CD4-positive, alpha-beta T cell treated with Interleukin-4 for 1 hour (primary cell): ENCODE results near the gene BAZ2A.

Experiments
- DNase-seq, 2 donors: peaks; one replicate each; pipeline ENCODE4 v3.0.0-alpha.2; 2020 to 2022

The BAZ2A gene

DNA sequence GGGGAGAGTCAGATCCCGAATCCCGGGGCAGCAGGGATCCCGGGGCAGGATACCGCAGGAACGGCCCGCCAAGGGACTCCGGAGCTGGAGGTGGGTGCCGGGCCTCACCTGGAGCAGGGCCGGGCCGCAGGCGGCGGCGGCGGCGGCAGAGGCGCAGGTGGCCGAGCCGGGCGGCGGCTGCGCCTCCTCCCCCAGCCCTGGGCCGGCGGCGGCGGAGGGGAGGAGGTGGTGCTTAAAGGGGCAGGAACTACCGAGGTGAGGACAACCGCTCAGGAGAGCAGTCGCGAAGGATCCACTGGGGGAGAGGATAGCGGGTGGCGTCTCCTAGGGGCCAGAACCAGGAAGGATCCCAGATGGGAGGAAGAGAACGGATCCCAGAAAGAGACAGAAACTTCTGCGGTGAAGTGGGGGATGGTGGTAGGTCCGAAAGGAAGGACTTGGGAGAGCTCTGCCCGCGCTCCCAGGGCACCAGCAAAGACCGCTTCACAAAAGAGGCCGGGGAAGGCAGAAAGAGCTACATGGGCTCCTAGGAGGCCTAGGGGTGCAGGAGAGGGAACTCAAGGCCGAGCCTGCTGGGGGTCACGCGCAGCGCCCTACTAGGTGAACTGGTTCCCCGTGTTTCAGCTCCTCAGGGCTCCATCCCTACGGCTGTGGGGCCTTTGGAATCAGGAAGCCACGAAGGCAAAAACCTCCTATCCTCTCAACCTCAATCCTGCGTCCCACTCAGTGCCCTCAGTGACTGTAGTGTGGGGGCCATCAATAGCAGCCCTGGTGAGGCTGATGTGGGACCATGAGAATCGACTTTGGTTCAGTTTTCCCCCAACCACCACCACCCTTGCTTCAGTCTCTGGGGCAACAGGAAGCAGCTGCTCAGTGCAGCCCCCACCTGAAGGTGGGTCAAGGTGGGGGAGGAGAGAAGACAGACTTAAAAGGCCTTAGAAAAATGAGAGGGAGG lies 5.0 kb upstream of the BAZ2A start:
- DNase-seq: peak; percentile 64 to 66

DNA sequence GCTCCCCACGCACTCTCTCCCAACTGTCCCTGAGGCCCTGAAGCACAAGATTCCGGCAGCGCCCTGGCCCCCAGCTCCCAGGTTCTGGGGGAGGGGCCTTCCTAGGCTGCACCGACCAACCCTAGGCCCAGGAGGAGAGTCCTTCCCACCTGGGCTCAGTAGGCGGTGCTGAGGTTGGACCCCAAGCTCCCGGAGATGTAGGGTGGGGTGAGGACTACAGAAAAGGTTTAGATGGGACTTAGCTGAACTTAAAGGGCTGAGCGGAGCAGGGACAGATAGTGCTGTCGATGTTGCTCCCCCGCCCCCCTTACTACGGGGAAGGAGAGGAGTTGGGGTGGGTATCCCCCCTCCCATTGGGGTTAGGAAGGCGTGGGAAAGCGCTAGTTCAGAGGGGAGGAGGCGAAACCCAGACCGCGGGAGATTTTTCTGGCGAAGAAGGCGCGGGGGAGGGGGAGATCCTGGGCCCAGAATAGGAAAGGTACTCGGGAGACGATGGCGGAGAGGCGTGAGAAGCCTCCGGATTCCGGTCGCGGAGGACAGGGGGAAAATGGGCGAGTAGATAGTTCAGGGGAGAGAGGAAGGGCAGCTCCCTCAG lies 4.2 kb upstream of the BAZ2A start:
- peak in 1 of 2 donors; percentile 46 for DNase-seq

DNA sequence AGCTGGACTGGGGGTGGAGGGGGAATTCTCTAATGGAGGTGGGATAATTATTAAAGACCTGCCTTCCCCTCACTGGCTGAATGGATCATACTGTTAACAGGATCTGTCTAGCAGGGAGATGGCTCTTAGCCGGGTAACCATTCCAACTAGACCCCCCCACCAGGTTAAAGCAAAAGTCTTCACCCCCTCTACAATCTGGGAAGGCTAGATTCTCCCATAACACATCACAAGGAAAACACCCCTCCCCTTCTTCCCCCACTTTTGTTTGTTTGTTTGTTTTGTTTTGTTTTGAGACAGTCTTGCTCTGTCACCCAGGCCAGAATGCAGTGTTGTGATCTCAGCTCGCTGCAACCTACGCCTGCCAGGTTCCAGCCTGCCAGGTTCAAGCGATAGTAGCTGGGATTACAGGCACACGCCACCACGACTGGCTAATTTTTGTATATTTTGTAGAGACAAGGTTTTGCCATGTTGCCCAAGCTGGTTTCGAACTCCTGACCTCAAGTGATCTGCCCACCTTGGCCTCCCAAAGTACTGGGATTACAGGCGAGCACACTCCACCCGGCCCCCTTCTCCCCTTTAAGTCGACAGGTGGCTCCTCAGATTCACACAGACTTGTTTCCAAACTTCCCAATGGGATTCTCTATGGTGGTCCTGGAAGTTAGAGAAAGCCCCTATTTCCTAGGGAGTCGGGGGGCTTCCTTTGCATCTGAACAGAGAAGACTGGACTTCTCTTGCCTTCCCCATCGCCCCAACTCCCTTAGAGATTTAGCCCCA lies 3.5 kb upstream of the BAZ2A start:
- no peak for DNase-seq

DNA sequence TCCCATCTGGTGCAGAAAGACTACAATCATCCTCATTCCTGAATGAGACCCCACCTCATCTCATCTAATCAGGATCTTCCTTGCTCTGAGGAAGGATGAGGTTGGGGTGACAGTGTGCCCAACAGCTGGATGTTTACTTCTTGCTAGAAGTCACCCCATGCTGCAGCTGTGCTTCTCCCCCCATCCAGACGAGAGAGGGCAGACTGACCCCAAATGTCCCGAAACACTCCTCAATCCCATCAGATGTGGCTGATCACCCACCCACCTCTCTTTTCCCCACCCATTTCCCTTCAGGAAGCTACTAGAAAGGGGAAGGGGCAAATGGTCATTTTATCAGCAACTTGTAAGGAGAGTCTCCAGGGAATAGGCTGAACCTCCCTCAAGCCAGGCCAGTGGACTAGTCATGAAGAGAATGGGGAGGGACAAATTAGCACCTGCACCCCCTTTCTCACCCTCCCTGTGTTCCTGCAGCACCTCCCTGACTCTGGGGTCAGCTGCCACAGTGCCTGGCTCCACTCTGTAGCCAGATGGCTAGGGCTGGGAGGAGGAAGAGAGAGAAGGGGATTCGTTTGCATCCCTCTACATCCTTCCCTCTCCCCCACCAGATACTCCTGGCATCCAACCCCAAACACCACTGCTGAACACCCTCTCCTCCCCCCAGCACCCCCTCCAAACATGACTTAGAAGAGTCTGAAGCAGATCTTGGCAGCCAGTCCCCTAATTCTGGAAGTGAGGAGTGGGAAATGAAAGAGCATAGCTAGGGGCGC lies 2.8 kb upstream of the BAZ2A start:
- no peak for DNase-seq

DNA sequence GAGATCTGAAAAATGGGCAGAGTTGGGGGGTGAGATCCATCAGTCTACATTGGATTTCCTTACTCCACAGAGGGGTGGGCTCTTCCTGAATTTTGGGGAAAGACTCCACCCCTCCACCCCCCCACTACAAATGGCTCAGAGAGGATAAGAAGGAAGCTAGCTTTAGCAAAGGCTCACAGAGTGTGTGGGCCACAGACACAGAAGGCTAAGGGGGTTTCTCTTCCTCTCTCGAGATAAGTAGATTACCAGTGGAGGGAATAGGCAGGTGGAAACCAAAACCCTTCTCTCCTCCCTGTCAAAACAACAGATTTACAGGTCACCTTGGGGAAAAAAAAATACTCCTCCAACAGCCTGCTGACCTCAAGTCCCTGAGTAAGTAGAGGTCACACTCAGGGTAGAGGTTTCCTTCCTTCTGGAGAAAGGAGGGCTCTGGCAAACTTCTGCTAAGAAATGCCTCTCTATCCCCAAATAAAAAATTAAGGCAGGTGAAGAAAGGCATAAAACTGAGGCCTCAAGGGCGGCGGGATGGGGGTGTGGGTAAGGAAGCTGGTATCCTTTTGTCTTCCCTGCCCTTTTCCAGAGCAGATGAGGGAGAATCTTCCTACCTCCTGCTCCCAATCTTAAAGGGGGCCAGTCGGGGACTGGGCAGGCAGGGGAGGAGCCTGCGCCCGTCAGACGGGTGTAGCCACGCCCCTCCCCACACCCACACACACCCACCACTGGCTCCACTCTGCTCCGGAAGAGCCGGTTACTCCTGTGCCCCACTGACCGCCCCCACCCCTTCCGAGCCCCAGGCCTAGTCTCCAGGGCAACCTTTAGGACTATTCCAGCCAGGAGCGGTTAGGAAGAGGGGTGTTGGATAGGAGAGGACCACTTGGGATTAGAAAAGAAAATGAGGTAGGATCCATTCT lies 1.9 kb upstream of the BAZ2A start:
- DNase-seq: peak; percentile 57 to 61

DNA sequence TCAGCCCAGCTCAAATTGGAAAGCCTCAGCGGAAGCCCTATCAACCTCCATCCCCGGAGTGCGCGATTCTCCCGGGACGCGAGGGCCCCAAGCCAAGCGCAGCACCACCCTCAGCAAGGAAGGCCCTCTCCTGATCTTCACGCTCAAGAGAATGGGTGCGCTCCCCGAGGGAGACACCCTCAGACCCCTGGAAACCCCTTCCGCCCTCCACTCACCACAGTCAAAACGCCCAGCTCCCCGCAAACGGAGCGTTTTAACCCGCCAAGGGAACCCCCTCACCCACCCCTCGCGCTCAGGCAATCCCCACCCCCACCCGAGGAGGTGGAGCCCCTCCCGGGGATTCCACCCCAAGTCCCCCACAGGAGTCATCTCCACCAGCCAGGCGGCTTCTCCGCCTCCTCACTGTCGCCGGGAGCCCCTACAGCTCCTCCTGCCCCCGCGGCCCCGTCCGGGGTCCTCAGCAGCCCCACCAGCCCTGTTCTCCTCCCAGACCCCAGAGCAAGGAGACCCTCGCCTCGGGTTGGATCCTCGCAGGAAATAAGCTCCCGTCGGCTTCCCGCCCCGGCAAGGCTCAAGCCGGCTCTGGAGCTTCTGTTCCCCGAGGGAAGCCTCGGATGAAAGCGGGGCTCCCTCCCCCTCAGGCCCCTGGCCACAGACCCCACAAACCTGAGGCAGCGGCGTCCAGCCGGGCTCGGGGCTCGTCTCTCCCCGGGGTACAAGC lies 507 bp downstream of the BAZ2A start:
- peak; percentile 53 to 61 for DNase-seq

DNA sequence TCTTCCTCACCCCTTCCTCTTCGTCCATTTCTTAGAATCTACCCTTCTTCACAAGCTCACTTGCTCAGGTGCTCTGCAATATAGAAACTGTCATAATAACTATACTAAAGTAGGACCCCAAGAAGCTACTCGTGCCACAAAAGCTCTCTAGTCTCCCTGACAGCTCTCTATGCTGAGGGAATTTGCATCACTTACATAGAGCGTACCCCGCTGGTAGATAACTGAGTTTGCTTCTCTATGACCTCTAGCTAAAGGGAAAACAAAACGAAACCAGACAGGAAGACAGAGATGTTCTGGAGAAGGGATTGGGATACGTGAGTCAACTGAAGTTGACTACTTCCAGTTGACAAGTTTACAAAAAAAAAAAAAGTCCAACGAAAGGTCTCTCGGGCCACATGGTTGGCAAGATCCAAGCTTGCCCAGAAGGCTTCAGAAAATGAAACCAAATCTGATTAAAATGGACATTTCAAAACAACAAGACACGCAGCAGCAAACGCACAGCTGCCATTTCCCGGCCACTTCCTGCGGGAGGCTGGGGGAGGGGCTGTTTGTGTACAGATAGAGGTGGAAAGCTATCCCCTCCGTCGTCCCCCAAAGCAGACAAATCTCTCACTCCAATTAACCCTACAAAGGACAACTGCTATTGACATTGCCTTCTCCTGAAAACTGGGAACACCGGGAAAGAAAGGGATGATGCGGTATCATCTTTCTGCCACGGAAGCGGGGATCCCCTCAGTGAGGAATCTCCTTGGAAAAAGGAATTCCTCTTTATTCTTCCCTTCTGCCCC lies 1.3 kb downstream of the BAZ2A start:
- peak; percentile 74 to 79 for DNase-seq

DNA sequence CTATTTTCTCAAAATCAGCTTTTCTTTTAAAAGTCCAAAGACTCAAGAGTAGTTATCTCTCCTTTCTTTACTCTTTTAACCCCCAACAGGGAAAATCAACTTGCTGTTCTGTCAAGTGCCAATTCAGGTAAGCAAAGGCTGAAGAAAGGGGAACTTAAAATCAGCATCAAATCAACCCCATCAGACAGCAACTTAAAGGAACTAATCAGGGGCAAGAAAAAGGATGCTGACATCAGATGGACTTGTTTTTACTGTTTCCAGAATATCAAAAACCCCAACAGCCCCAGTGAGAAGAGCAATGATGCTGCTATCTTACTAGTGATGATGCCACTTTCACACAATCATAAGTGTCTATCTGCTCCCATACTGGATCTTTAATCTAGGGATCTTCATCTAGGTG lies 3.4 kb downstream of the BAZ2A start:
- no peak for DNase-seq

DNA sequence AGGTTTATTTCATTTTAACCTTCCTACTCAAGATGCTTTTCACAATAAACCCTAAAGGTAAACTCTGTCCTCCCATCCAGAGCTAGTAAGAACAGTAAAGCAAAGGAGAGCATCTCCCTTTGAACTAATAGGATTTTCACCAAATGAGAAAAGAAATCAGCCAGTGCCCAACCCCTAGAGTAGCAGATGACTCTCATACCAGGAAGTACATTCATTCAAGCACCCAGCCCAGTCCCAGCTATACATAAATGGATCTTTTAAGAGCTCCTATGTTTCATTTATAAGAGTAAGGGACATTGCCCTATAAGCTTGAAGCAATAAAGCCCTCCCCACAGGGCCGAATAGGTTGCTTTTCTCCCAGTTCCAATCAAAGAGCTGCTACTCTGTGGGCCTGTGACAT lies 7.6 kb downstream of the BAZ2A start:
- DNase-seq: no peak

DNA sequence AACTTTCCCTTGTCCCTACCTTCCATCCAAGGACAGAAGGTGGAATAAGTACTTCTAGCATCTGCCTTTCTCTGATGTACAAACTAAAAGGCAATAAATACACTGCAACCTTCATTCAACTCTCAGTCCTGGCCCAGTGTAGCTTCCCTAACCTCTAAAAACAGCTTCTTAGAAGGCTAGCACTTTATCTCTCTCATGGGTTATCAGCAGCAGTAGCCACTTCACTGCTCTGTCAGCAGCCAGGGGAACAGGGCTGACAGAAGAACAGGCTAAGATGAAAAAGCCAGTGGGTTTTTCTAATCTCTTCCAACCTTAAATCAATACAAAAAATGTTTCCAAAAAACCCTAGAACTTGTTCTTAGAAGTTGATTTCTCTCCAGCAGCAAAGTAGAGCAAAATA lies 13.2 kb downstream of the BAZ2A start:
- DNase-seq: no peak

DNA sequence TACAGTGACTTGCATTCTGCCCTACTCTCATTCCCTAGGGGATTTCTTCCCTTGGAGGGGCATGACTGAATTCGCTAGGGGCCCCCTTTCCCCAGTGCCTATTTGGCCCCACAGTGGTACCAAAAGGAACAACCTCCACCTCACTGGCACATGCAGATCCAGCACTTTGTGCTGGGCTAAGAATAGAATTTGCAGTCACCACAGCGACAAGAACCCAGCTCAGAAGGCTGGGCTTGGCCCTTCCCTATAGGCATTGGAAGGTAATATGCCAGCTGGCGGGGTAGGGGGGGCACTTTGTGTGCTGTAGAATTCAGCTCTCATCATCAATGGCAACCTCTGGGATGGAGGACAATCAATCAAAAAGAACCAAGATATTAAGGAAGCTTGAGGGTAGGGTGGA lies 13.9 kb downstream of the BAZ2A start:
- no peak for DNase-seq

DNA sequence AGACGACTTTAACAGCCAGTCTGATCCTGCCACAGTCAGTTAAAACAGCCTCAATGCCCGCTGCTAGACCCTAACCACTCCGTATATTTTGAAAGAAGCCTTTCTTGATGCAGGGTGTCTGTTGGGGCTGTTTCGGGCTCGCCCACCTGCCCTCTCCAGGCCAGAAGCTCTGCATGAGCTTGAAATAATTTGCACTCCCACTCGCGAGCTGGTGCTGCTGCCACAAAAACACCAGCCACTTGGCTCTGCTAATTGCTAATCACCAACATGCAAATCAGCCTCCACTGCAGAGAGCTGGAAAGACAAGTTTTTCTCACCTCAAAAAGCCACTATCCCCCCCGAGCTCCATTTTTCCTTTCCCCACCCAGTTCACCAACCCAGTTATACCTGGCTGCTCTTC lies 15.5 kb downstream of the BAZ2A start:
- no peak for DNase-seq

DNA sequence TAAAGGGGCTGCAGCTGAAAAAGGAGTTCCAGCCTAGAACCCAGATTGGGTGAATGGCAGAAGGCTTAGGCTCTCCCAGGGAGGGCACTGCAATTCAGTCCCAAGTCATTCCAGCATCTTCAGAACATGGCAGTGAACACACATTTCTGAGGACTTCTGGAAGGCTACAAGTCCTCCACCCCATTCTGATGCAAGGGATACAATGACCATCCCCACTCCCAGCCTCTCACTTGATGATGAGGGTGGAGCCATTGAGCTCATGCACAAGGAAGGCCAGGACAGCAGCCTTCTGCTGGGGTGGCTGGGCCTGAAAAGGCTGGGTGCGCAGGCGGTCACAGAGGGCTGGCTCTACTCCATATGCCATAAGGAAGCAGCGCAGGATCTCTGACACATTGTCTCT lies 25.8 kb downstream of the BAZ2A start:
- DNase-seq: no peak

DNA sequence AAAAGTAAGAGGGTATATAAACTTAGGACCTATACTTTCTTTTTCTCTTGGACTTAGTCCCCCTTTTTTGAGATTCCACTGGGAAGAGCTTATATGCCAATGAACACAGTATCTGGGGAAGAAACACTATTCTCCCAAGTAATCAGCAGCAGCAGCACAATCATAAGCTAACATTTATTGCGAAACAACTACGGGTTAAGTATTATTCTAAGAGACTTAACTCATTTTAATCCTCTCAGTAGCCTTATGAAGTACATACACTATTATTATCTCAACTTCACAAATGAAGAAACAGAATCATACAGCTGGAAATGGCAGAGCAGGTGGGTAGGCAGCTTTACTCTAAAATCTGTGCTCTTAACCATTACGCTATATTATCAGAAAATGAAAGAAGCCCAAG lies 27.9 kb downstream of the BAZ2A start:
- no peak for DNase-seq

DNA sequence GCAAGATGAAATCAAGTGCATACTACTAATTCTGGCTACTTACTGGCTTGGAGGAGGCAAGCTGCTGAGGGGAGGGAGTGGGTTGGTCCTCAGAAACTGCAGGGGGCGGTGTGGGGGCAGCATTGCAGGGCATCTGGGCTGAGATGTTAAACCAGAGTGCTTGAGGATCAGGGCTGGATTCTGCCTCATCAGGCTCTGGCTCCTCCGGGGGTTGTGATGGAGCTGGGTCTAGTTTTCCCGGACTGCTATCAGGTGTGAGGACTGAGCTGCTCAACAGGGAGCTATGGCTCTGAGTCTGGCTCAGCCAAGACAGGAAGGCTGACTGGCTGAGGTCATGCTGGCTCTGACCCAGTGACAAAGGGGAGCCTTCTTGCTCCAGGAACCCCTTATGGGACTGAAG lies 28.6 kb downstream of the BAZ2A start:
- DNase-seq: peak; percentile 33 to 38

DNA sequence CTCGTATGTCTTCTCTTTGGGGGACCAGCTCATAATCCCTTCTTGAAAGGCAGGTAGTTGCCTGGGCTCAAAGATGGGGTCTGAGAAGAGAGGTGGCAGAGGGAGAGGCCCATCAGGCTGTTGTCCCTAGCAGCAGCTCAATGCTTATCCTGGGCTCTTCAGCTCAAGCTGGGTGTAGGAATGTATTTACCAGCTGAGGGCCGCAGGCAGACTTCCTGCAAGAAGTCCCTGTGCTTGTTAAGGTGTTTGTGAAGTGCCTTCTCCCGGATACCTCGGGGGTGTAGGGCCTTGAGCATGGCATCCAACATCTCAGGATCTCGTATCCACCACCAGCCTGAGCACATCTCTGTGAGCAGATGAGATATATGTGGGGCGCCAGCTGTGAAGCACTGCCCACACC lies 29.4 kb downstream of the BAZ2A start:
- DNase-seq: no peak

DNA sequence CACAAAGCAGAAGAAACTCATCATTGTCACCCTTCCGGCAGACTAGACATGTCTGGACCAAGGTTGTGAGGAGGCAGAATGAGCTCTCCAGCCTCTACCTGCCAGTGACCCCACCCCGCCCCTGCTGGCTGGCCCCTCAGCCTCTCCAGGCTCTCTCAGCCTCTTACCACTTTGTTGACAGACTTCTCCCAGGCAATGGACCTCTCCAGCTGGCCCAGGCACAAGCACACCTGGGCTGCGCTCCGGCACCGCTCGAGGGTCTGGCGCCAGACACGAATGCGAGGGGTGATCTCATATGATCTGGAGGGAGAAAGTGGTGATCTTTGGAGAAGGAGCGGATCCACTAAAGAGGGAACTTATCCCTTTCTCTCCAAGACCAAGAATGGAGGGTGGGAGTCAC lies 30.3 kb downstream of the BAZ2A start:
- no peak for DNase-seq

DNA sequence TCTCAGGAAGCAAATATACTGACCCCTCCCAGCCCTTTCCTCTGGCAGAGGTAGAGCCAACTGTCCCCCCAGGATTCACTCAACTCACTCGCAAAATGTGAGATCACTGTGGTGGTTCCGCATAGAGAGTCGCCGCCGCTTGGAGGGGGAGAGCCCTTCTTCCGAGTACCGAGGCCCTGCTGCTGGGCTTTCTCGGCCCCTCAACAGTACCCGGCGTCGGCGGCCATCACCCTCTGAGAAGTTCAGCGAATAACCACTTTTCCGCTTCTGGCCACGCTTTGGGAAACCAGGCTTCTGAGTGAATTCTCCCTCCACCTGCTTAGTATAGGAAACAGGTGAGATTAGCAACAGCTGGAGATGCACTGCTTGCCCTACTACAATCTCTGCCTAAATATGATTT lies 31.1 kb downstream of the BAZ2A start:
- no peak for DNase-seq

DNA sequence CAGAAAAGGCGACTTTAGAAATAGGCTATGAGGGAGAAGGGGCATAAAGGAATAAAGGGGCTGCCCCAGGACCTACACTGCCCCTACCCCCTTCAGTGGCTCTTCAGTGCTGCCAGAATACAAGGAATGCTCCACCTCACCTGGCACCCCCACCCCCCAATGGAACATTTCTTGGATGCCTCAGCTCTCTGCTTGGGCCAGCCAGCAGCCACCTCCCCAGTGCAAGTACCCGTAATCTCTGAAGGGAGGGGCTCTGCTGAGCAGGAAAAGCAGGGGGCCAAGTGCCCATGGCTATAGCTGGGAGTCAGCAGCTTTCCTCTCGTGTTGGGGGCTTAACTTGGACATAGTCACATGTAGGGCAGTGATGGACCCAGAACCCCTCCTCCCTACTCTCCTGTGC lies 33.3 kb downstream of the BAZ2A start:
- no peak for DNase-seq

DNA sequence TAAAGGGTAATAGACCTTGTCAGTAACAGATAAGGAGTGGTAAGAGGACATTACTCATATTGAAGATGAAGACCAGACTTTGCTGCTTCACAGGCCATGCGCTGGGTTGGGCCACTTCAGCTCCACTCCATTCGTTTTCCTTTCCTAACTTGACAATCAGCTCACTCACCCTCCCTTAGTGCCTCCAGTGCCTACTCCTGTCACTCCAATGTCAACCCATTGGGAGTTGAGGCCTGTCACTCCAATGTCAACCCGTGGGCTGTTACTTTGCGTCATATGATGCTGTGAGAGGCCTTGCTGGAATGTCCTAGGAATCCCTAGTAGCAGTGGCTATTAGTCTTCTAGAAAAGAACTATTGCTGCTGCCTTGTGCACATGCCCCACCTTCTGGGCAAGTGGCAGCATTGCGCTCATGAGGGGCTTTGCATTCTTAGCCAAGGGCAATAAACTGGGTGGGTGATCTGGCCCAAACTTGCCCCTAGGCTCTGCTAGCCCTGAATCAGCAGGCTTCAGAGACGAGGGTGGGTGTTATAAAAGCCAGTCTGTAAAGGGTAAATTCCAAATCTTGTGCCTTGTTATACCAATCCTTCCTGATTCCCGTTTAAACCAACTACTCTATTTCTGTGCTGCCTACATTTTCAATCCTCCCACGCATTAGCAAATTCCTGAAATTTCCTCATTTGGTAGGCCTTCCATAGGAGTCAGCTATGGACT lies 36.1 kb downstream of the BAZ2A start:
- DNase-seq: peak; percentile 67
